ENCODE results near the gene KCNJ18.
"Not testable (repeated sequence)": the region's sequence is repeated elsewhere in the genome, so short reads cannot be mapped to it uniquely, and the experiment has no call there.

KCNJ18 gene

GRCh38 chr17:21702029-21702428, 9.7 kb downstream of the KCNJ18 start:
- not testable (repeated sequence) for H3K9me3 Mint-ChIP-seq; H3K4me1 Mint-ChIP-seq (ENCODE audit: low read depth); H3K27me3 Mint-ChIP-seq; H3K27ac Mint-ChIP-seq; H3K36me3 Mint-ChIP-seq (ENCODE audit: low read depth); H3K4me3 Mint-ChIP-seq; DNase-seq

- not testable (repeated sequence) for H3K9me3 Mint-ChIP-seq; H3K27ac Mint-ChIP-seq; H3K4me1 Mint-ChIP-seq (ENCODE audit: low read depth); DNase-seq; H3K27me3 Mint-ChIP-seq; H3K4me3 Mint-ChIP-seq; H3K36me3 Mint-ChIP-seq (ENCODE audit: low read depth)
These were observed 10.2 kb downstream of the KCNJ18 start for GRCh38 chr17:21702521-21702920.

GRCh38 chr17:21702940-21703640, 10.8 kb downstream of the KCNJ18 start:
- H3K36me3 Mint-ChIP-seq (ENCODE audit: low read depth); H3K4me1 Mint-ChIP-seq (ENCODE audit: low read depth); H3K27ac Mint-ChIP-seq; H3K9me3 Mint-ChIP-seq; DNase-seq; H3K4me3 Mint-ChIP-seq; H3K27me3 Mint-ChIP-seq: not testable (repeated sequence)

- not testable (repeated sequence) for H3K36me3 Mint-ChIP-seq (ENCODE audit: low read depth); H3K4me3 Mint-ChIP-seq; H3K4me1 Mint-ChIP-seq (ENCODE audit: low read depth); DNase-seq; H3K27me3 Mint-ChIP-seq; H3K27ac Mint-ChIP-seq; H3K9me3 Mint-ChIP-seq
These were observed 11.9 kb downstream of the KCNJ18 start for GRCh38 chr17:21703891-21704872.

- no peaks in the 10 kb centered on the region for H3K9me3 Mint-ChIP-seq
- no peaks in the 10 kb centered on the region for H3K4me1 Mint-ChIP-seq (ENCODE audit: low read depth)
- no peak overlapping the region for H3K4me3 Mint-ChIP-seq
- no peaks in the 10 kb centered on the region for H3K27me3 Mint-ChIP-seq
- H3K36me3 Mint-ChIP-seq (ENCODE audit: low read depth), result no peaks in the 10 kb centered on the region
- H3K27ac Mint-ChIP-seq, result no peak overlapping the region
- no peak for DNase-seq
These were observed 12.8 kb downstream of the KCNJ18 start for GRCh38 chr17:21705021-21705601.

GRCh38 chr17:21705746-21706145, 13.4 kb downstream of the KCNJ18 start:
- not testable (repeated sequence) for H3K27ac Mint-ChIP-seq; H3K4me1 Mint-ChIP-seq (ENCODE audit: low read depth); H3K4me3 Mint-ChIP-seq; H3K36me3 Mint-ChIP-seq (ENCODE audit: low read depth); H3K27me3 Mint-ChIP-seq; DNase-seq; H3K9me3 Mint-ChIP-seq

- DNase-seq; H3K4me1 Mint-ChIP-seq (ENCODE audit: low read depth); H3K36me3 Mint-ChIP-seq (ENCODE audit: low read depth); H3K27me3 Mint-ChIP-seq; H3K27ac Mint-ChIP-seq; H3K9me3 Mint-ChIP-seq; H3K4me3 Mint-ChIP-seq: not testable (repeated sequence)
These were observed 14.2 kb downstream of the KCNJ18 start for GRCh38 chr17:21706546-21706945.

GRCh38 chr17:21707131-21707530, 14.8 kb downstream of the KCNJ18 start:
- DNase-seq; H3K27me3 Mint-ChIP-seq; H3K36me3 Mint-ChIP-seq (ENCODE audit: low read depth); H3K27ac Mint-ChIP-seq; H3K4me3 Mint-ChIP-seq; H3K9me3 Mint-ChIP-seq; H3K4me1 Mint-ChIP-seq (ENCODE audit: low read depth): not testable (repeated sequence)

- not testable (repeated sequence) for DNase-seq; H3K36me3 Mint-ChIP-seq (ENCODE audit: low read depth); H3K4me3 Mint-ChIP-seq; H3K9me3 Mint-ChIP-seq; H3K4me1 Mint-ChIP-seq (ENCODE audit: low read depth); H3K27ac Mint-ChIP-seq; H3K27me3 Mint-ChIP-seq
These were observed 15.6 kb downstream of the KCNJ18 start for GRCh38 chr17:21707711-21708611.

GRCh38 chr17:21708612-21709535, 16.6 kb downstream of the KCNJ18 start:
- H3K9me3 Mint-ChIP-seq; H3K36me3 Mint-ChIP-seq (ENCODE audit: low read depth); DNase-seq; H3K27me3 Mint-ChIP-seq; H3K4me3 Mint-ChIP-seq; H3K4me1 Mint-ChIP-seq (ENCODE audit: low read depth); H3K27ac Mint-ChIP-seq: not testable (repeated sequence)

GRCh38 chr17:21709994-21710393, 17.7 kb downstream of the KCNJ18 start:
- H3K27ac Mint-ChIP-seq; DNase-seq; H3K4me1 Mint-ChIP-seq (ENCODE audit: low read depth); H3K9me3 Mint-ChIP-seq; H3K4me3 Mint-ChIP-seq; H3K27me3 Mint-ChIP-seq; H3K36me3 Mint-ChIP-seq (ENCODE audit: low read depth): not testable (repeated sequence)

- H3K27me3 Mint-ChIP-seq, result not testable (repeated sequence)
These were observed 18.2 kb downstream of the KCNJ18 start for GRCh38 chr17:21710486-21710885.

GRCh38 chr17:21711182-21711581, 18.9 kb downstream of the KCNJ18 start:
- no peak overlapping the region for H3K27ac Mint-ChIP-seq
- H3K4me3 Mint-ChIP-seq, result no peak overlapping the region
- no peak for DNase-seq
- H3K9me3 Mint-ChIP-seq, result no peaks in the 10 kb centered on the region
- H3K36me3 Mint-ChIP-seq (ENCODE audit: low read depth), result no peaks in the 10 kb centered on the region
- no peaks in the 10 kb centered on the region for H3K27me3 Mint-ChIP-seq
- H3K4me1 Mint-ChIP-seq (ENCODE audit: low read depth), result no peaks in the 10 kb centered on the region

More at GRCh38 chr17:21710486-21710885, 18.2 kb downstream of the KCNJ18 start:
- DNase-seq; H3K4me3 Mint-ChIP-seq; H3K4me1 Mint-ChIP-seq (ENCODE audit: low read depth); H3K36me3 Mint-ChIP-seq (ENCODE audit: low read depth); H3K27ac Mint-ChIP-seq; H3K9me3 Mint-ChIP-seq: not testable (repeated sequence)

Measured in activated T-cell treated with anti-CD3 and anti-CD28 coated beads, Interleukin-2, amount 50 U/mL, for 24 hours (primary cell).